GM18868 (cell line): ENCODE data around the gene AGBL4.

Experiments
- ATAC-seq: cut with Tn5 transposase; IDR thresholded peaks from one replicate; pipeline ENCODE4 v1.9.1; 2021; ENCODE audit warnings: mild to moderate bottlenecking, moderate library complexity; ENCODE audit not compliant: unreplicated experiment

AGBL4 gene

DNA sequence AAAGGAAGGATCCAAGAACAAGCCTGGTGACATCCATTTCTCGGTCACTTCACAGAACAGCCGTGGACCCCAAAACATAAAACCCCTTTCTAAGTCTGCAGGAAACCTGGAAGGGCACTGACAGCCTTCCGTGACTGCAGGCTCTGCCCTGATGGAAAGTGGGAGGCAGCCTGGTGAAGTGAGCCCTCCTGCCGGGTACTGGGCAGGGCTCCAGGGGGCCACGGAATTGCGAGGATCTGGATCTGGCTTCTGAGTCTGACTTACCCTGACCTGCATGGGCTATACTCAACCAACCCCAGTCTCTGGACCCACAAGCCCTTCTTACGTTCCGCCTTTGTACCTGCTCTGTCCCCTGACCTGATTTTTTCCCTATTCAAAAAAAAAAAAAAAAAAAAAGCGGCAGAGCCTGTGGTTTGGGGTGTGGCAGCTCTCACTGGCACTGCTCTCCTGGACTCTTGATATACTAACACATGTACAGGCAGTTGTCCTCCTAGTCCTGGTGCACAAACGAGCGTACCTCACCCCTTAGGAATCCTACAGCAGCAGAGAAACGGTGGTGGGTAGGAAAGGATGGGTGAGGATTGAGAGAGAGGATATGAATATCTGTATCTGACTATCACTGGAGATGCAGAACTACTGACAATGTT, 1330.0 kb downstream of the AGBL4 start:
- no peak for ATAC-seq

DNA sequence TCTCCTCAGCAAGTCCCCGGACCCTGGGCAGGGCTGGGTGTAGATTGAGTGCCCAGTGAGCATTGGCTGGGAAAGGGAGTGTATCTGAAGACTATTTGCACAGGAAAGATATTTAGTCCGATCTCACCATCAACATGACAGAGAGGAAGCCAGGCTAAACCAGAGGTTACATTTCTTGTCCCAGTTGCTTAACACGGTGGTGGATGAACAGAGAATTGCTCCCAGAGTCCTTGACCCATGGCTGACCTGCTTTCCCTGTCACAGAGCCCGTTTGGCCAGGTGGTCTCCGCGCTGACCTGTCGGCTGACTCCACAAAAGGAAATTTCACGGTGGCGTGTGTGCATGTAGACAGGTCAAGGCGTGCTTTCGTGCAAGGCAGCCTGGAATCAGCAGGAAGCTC, 1330.6 kb downstream of the AGBL4 start:
- no peak for ATAC-seq

DNA sequence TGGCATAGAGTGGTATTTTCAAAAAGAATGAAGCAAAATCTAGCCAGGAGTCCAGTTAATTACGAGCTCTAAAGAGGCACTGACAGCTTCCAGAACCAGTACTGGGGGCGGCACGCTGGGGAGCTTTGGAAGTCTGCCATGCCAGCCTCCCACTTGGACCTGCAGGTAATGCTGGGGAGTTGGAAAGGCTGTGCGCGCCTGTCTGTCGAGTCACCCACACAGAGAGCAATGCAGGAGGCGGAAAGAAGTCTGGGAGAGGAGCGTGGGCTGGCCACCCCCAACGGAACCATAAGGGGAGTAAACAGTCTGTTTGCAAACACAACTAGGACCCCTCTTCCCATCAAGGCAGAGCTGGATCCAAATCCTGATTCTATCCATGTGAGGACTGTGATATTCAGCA, 1331.5 kb downstream of the AGBL4 start:
- ATAC-seq = no peak

DNA sequence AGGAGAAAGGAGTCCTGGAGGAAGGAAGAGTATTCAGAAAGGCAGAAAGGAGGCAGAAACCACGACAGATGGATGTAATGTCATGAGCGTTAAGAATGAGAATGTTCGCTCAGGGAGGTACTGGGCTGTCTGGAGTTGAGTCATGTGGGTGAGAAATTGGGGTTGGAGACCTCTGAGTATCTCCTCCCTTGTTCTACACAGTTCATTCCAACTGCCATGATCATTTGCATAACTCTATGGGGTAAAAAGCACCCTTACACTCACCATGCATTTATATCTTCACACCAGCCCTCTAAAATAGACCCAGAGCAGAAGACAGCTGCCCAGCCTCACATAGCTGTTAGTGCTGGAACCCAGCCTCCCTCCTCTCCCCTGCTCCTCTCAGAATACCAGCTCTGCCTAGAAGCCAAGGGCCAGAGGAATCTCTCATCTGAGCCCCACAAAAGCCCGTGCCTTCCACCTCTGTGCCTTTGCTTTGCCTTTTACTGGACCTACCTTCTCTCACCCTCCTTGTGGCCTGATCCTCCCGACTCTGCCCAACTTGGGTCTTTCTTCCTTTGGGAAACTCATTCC, 1332.2 kb downstream of the AGBL4 start:
- ATAC-seq = peak; percentile 38

DNA sequence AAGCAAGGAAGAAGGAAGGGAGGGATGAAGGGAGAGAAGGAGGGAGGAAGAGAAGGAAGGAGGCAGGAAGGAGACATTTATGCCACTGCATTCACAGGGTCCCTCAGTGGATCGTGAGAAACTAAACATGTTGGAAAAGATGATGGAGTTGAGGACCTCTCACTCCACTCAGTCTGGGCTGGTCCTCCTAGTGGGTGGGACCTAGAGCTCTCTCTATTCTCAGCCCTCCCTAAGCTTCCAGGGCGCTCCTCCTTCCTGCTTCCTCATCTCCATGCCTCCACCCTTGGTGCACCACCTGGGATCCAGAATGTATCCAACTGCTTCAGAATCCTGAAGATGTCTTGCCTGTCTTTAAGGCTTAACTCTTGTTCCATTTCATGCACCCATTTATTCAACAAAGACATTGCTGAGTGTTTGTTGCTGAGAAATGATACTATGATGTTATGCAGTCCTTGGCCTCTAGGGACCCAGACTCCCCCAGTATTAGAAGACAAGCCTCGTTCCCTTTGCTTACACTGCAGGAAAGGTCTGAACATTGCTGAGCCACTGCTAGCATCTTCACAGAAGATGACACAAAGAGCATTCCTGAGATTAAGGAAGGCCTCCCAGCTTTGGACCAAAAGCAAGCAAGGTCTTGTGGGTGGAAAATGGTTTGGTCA, 1335.5 kb downstream of the AGBL4 start:
- peak; percentile 93 for ATAC-seq

DNA sequence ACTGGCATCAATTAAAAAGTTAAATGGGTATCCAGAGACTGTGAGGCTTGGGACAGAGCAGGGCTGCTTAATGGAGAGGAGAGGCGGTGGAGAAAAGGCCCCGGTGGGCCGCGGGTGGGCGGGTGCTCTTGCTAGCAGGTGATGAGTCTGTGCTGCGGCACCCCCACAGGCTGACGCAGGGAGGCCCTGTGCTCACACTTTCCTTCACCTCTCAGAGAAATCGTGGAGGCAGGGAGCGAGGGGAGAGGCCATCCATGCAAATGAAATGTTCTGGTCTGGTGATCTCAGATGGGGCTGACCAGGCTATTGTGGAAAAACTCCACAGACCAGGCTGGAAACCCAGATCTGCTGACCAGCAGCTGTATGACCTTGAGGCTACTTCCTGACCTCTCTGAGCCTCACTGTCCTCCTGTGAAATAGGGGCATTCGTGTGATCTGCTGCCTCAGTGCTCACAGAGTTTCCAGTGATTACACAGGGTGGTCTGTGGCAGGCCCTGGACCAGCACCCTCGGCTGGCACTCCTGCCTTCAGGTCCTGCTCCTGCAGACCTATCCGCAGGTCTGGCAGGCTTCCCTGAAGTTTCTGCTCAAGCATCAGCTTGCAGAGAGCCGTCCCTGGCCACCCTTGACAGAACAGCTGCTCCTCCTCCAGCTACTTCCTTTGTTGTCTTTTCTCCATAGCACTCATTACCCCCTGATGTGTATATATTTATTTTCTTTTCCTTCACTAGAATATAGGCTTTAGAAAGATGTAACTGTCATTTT, 1336.3 kb downstream of the AGBL4 start:
- ATAC-seq = no peak

DNA sequence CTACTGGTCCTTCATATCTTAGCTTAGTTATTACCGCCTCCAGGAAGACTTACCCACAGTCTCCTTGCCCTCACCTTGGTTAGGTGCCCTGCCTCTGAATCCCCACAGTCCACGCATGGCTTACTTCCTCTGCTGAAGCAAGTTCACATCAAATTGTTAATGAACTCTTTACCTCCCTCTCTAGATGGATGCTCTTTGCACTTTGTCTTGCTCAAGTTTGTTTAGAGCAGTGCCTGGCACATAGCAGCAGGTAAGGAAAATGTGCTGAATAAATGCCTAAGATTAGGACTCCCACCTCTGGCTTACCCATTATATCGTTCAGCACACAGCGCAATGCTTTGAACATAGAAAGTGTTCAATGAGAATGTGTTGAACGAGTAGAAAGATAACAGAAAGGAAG, 1337.6 kb downstream of the AGBL4 start:
- ATAC-seq = no peak

DNA sequence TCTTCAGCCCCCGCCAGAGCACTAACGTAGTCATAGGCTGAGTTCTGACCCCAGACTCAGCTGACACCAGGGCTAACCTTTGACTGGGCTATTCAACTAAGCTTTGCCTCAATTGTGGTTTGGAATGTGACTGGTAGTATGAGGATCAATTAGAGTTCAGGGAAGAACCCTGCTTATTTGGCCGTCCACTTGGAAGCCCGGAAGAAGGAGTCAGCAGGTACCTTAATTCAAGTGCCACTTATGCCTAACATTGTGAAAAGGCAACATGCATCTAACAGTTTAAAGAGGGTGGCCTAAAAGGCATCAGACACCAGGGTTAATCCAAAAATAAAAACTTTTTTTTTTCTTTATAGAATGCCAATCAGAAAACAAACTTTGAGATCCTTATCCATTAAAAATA, 1339.4 kb downstream of the AGBL4 start:
- ATAC-seq = no peak

DNA sequence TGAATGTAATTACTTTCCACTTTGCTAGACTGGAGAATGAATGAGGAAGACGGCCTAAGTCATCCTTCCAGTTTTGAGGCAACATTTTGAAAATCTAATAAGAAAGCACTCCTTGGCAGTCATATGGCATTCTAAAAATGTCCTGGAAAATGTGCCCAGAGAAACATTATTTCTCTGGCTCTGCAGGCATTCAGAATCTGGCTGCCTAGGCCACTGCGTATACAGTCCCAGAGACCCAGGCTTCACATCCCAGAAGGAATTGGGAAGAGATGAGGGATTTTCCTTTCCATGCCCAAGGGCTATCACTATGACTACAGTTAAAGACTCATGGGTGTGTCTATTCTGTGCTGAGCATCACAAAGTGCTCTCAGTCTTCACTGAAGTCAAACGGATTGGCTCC, 1339.9 kb downstream of the AGBL4 start:
- ATAC-seq = no peak

DNA sequence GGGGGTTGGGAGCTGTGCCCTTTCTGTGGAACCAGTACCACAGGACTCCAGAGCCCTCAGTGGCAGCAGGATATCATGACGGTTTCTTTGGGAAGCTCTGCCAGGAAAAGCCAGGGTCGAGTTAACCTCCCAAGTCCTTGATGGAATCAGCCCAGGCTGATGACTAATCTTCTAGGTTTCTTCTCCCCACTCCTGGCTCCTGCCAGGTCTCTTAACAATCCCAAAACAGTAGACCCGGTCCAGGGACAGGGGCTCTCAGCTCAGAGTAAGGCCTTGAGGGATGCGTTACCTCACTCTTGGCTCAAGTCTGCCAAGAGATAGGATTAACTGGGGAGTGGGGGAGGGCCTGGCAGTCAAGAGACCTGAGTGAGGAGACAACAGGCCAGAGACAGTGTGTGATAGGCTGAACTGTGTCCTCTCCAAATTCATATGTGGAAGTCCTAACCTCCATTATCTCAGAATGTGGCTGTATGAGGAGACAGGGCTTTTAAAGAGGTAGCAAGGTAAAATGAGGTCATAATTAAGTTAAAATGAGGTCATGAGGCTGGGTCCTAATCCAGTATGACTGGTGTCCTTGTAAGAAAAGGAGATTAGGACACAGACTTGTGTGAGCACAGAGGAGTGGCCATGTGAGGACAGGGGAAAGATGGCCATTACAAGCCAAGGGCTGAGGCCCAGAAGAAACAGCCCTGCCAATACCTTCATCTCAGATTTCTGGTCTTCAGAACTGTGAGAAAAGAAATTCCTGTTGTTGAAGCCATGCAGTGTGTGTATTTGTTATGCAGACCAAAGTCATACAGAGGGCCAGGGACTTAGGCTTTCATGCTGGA, 1342.1 kb downstream of the AGBL4 start:
- no peak for ATAC-seq

DNA sequence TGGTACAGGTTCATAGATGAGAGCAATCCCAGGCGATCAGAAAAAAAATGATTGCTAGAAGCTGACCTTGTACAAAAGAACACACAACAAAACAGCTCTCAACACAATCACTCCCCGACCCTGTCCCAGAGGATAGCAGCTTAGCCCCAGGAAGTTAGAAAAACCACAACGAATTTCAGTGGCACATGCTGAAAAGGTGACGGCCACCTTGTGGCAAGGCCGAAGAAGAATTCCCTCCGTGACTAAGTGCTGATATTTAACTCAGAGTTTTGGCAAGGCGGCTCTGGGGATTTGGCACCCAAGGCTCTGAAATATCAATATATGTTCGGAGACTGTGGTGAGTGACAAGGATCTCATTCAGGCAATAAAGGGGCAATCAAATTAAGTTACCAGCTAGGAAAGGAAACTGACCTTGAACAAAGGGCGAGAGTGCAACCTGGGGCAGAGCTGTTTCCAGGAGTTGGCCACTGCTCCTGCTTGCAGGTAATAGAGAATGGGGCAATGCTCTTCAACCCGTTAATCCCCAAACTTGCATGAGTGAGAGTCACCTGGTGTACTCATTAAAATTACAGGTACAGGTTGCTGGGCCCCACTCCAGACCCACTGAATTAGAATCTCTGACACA, 1343.2 kb downstream of the AGBL4 start:
- ATAC-seq = no peak

DNA sequence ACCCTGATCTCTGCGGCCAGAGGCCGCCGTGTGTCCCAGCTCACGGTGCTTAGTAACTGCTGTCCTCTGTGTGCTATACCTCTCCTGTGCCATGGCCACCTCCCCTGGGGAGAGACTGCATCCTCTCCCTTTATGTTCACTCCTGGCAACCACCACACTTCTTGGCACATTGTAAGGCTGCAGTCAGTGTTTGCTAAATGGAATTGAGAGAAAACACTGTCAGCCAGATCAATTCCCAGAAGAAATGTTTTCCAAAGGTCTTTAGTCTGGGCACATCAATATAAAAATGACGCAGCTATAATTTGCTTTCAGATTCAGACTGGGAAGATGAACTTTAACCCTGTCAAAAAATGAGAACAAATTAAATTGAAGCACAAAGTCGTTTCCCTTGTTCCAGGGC, 1343.9 kb downstream of the AGBL4 start:
- no peak for ATAC-seq

DNA sequence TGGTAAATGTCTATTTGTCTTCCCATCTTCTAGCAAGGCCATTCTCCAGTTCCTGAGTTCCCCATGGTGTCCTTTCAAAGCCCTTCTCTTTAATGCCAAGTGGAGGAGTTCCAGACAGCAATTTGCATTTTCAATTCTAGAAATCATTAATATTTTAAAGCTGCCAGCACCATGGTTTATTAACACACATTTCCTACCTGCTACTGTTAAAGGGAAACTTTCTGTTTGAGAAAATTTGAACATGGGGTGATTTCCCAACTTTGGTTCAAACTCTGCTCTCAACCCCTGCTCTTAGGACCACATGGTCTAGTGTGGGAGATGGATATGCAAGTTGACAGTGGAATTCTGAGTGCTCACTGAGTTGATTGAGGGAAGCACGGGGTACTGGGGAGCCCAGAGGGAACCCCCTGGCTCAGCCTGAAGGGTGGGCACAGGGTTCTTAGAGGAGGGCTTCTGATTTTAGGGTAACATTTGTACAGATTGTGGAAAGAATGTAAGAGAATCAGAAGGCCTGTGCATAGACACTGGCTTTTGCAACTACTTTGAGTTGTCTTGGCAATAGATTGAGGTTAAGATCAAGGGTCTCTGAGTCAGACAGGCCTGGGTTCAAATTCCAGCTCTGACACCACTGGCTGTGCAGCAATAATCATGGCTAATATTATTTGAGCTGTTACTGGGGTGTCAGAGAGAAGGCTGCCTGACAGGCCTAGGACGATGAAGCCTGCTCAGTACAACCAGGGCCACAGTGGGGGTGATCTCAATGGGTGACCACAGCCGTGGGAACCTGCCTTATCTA, 1344.8 kb downstream of the AGBL4 start:
- no peak for ATAC-seq

DNA sequence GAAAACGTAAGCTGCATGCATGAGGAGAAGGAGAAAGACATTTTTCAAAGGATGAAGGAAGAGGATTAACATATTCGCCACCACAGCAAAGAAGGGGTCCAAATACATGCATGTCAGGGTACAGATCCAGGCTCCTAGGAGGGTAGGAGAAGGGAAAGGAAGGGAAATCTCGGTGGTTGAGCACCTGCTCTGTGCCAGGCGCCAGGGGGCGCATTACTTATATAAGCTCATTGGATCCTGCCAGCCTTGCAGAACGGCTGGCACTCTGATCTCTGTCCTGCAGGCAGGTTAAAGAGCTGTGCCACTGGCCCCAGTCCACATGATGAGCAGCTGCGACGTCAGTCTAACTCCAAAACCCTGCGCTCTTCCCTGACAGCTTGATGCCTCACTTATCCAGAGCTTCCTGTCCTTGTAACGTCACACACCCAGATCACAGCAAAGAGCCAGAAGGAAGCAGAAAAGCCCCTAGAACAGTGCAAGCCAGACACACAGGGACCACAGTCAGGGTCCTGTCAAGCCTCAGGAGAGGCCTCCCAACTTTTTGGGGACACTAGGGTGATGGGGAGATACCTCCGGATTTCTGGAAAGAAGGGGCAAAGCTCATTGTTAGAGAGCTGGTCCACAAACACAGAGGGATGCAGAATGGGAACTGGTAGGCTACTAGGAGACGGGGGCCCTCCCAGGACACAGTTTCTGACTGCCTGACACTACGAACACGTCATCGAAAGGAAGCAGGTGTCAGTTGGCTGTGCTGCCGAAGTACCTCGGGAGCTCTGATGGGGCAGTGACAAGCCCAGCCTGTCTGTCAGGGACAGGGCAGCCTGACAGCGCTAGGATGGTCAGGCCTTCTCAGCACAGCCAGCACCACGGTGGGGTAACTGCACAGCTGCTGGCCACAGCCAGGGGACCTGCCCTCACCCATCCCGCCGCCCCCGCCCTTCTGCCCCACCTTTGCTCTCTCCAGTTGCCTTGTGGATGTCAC, 1346.2 kb downstream of the AGBL4 start:
- ATAC-seq = peak; percentile 78

DNA sequence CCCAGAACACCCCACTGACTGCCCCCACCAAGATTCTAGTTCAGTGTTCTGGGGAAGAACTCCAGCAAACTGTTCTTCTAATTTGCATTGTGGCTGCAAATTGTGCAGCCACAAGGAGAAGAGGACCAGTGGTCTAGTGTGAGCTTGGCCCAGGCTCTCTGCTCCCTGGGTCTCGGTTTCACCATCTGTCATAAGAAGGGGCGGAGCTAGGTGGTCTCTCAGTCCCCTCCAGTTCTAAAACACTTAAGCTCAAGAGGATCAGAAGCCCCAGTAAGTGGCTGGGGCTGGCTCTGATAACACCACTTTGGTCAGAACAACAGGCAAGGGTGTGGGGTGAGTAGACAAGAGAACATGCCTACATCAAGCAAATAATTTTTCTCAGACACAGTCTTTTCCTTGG, 1346.9 kb downstream of the AGBL4 start:
- no peak for ATAC-seq

DNA sequence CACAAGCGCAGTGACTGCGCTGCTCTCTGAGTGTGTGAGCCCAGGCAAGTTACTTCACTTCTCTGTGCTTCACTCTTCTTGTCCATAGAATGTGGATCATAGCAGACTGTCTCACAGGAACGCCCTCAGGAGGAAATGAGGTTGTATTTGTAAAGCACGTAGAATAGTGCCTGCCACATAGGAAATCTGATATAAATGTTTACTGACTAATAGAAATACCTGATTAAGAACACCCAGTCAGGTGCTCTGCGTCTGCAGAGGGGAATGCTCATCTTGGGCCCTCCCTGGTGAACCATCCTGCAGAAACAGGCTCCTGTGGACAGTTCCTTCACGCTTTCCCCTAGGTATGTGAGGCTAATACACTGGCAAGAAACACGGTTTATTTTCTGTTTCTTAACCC, 1347.4 kb downstream of the AGBL4 start:
- ATAC-seq = no peak

DNA sequence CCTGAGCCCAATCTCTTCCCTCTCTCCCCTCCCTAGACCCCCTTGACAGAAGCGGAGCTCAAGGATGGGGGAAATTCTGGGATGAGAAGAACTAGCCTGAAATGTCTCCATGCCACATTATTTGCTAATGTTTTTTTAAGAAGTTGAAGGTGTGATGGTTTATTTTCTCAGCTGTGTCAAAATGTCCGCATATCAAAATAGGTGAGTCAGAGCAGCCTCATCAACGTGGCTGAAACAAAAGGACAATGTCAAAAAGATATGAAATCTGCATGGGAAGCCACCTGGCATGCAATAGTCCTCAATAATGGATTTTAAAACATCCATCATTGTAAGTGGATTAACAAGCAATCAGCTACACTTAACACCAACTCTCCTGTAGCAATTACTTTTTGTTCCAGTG, 1348.5 kb downstream of the AGBL4 start:
- no peak for ATAC-seq

DNA sequence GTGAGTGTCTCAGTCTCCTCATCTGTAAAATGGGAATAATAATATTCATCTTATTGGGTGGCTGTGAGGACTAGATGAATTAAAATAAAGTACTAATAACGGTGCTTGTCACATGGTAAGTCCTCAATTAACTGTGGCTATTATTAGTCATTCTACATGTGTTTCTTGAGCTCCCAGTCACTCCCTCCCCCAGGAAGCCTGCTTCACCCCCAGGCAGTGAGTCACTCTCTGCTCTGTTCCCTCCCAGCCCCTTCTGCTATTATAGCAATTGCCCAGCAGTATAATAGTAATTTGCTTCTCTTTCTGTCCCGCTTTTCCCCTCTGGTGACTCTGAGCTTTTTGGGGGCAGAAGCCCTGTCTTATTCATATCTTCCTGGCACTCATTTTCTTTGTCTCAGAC, 1349.1 kb downstream of the AGBL4 start:
- no peak for ATAC-seq
